Measurements from ENCODE around the gene NFIB. TPM values are rescaled to one million over a fixed set of nuclear protein-coding genes. Genes with fewer than 3 reads are reported as not detected.

The NFIB gene
- total RNA-seq, 2 donors from 2014 or later, result 5.3 to 14.1 TPM

DNA sequence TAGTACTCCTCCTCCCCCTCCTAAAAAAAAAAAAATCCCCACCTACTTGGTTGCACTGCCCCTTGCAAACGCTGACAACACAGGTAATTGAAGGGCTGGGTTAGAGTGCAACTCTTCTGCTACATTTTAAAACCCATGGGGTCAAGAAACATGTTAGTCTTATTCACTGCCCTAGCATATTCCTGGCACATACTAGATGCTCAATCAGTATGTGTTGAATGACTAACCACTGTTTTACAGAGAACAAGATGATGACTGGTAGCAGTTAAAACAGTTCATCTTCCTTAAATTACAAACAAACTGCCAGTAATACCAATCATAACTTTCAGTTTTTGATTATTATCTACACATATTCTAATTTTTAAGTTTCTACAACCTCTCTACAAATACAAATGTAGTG is 124.4 kb downstream of the NFIB start:
- H3K36me3 Mint-ChIP-seq (ENCODE audit: low read depth), result no peaks in the 10 kb centered on the region
- H3K9me3 Mint-ChIP-seq, result no peaks in the 10 kb centered on the region
- no peak overlapping the region for H3K27ac Mint-ChIP-seq
- no peak overlapping the region for H3K4me3 Mint-ChIP-seq
- no peaks in the 10 kb centered on the region for H3K27me3 ChIP-seq (ENCODE audit: control insufficient read depth, insufficient read depth, low read length, poor library complexity, severe bottlenecking)
- H3K4me3 ChIP-seq (ENCODE audit: low read length), result no peak overlapping the region
- TF ChIP-seq, protein P1, sequence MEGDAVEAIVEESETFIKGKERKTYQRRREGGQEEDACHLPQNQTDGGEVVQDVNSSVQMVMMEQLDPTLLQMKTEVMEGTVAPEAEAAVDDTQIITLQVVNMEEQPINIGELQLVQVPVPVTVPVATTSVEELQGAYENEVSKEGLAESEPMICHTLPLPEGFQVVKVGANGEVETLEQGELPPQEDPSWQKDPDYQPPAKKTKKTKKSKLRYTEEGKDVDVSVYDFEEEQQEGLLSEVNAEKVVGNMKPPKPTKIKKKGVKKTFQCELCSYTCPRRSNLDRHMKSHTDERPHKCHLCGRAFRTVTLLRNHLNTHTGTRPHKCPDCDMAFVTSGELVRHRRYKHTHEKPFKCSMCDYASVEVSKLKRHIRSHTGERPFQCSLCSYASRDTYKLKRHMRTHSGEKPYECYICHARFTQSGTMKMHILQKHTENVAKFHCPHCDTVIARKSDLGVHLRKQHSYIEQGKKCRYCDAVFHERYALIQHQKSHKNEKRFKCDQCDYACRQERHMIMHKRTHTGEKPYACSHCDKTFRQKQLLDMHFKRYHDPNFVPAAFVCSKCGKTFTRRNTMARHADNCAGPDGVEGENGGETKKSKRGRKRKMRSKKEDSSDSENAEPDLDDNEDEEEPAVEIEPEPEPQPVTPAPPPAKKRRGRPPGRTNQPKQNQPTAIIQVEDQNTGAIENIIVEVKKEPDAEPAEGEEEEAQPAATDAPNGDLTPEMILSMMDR (conservative IDR thresholded peaks at IDR 0.05), result no peak
- no peaks in the 10 kb centered on the region for H3K36me3 ChIP-seq (ENCODE audit: control insufficient read depth, insufficient read depth, low read length)
- peaks cover 7% of the 10 kb centered on the region for H3K4me1 ChIP-seq (ENCODE audit: control insufficient read depth, insufficient read depth, low read length)
- no peak for DNase-seq
- H3K4me1 Mint-ChIP-seq, result peaks cover 33% of the 10 kb centered on the region
- 60 to 76% methylated on average over 1 of the region's 1 CpG for WGBS, 2 experiments (ENCODE audit: insufficient coverage in 1 of 2, insufficient read length in 1 of 2)
- no peaks in the 10 kb centered on the region for H3K27me3 Mint-ChIP-seq (ENCODE audit: insufficient read depth)
- H3K9ac ChIP-seq (ENCODE audit: extremely low read depth, low read length, poor library complexity, severe bottlenecking), result no peak overlapping the region
- no peaks in the 10 kb centered on the region for H3K9me3 ChIP-seq (ENCODE audit: control insufficient read depth, low read length)
- no peak overlapping the region for H3K27ac ChIP-seq (ENCODE audit: low read depth, low read length)

DNA sequence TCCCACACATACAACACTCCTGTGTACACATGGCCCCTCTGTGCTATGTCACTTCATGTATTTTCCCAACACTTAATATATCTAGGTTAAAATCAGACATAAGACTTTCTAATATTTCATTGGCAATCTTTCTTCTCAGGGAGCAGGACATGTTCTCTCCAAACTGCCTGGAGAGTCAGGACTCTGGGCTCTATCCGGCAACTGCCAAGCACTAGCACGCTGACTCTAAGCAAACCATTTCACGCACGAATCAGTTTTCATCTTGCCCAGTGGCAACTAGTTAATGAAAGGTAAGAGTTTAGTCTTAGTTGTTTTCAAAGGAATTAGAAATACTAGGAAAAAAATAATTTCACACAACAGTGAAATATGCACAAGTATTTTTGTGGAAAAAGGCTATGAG is 124.8 kb downstream of the NFIB start:
- H3K4me1 Mint-ChIP-seq, result peaks cover 33% of the 10 kb centered on the region

DNA sequence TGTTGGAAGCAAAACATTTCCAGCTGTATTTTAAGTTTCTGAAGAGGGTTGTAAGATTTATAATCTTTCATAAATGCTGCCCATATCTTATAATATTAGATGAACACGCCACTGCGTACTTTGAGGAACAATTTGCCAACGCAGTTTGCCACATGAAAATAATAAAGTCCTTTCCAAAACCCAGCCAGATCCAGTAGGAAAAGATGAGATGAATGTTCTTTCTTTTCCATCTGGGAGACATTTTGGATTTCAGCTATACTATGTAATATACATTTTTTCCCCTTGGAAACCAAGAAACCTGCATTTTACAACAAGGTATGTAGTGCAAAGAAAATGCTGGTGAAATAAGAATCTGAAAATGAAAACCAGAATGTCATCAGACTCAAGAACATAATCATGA is 125.4 kb downstream of the NFIB start:
- Mint-ChIP-seq H3K9me3 (no peaks in the 10 kb centered on the region), H3K4me3 (no peak overlapping the region), H3K36me3 (ENCODE audit: low read depth) (no peaks in the 10 kb centered on the region), H3K27me3 (ENCODE audit: insufficient read depth) (no peaks in the 10 kb centered on the region), H3K4me1 (peaks cover 33% of the 10 kb centered on the region), H3K27ac (no peak overlapping the region)
- TF ChIP-seq, protein P1 (conservative IDR thresholded peaks at IDR 0.05), result no peak
- DNase-seq, result no peak
- Histone ChIP-seq H3K9me3 (ENCODE audit: control insufficient read depth, low read length) (no peaks in the 10 kb centered on the region), H3K9ac (ENCODE audit: extremely low read depth, low read length, poor library complexity, severe bottlenecking) (no peak overlapping the region), H3K4me3 (ENCODE audit: low read length) (no peak overlapping the region), H3K27me3 (ENCODE audit: control insufficient read depth, insufficient read depth, low read length, poor library complexity, severe bottlenecking) (no peaks in the 10 kb centered on the region), H3K4me1 (ENCODE audit: control insufficient read depth, insufficient read depth, low read length) (peaks cover 7% of the 10 kb centered on the region), H3K36me3 (ENCODE audit: control insufficient read depth, insufficient read depth, low read length) (no peaks in the 10 kb centered on the region), H3K27ac (ENCODE audit: low read depth, low read length) (no peak overlapping the region)
- 94 to 100% methylated on average over 2 to 3 of the region's 3 CpGs for WGBS, 2 experiments (ENCODE audit: insufficient coverage in 1 of 2, insufficient read length in 1 of 2)

More for the DNA sequence above, 124.8 kb downstream of the NFIB start:
- no peaks in the 10 kb centered on the region for H3K36me3 Mint-ChIP-seq (ENCODE audit: low read depth)
- H3K27ac Mint-ChIP-seq, result no peak overlapping the region
- DNase-seq, result no peak
- Histone ChIP-seq H3K9me3 (ENCODE audit: control insufficient read depth, low read length) (no peaks in the 10 kb centered on the region), H3K9ac (ENCODE audit: extremely low read depth, low read length, poor library complexity, severe bottlenecking) (no peak overlapping the region), H3K4me1 (ENCODE audit: control insufficient read depth, insufficient read depth, low read length) (peaks cover 7% of the 10 kb centered on the region), H3K27ac (ENCODE audit: low read depth, low read length) (no peak overlapping the region), H3K4me3 (ENCODE audit: low read length) (no peak overlapping the region), H3K27me3 (ENCODE audit: control insufficient read depth, insufficient read depth, low read length, poor library complexity, severe bottlenecking) (no peaks in the 10 kb centered on the region), H3K36me3 (ENCODE audit: control insufficient read depth, insufficient read depth, low read length) (no peaks in the 10 kb centered on the region)
- H3K27me3 Mint-ChIP-seq (ENCODE audit: insufficient read depth), result no peaks in the 10 kb centered on the region
- WGBS, 2 experiments (ENCODE audit: insufficient coverage in 1 of 2, insufficient read length in 1 of 2), result 94% methylated on average over 4 of the region's 4 CpGs; no CpG with 5 or more reads in 1 of the 2 experiments
- H3K4me3 Mint-ChIP-seq, result no peak overlapping the region
- TF ChIP-seq, protein P1 (conservative IDR thresholded peaks at IDR 0.05), result no peak
- H3K9me3 Mint-ChIP-seq, result no peaks in the 10 kb centered on the region

Measured in endodermal cell (in vitro differentiated cells).